ENCODE measurements around the gene ARL8A.

ARL8A gene

DNA sequence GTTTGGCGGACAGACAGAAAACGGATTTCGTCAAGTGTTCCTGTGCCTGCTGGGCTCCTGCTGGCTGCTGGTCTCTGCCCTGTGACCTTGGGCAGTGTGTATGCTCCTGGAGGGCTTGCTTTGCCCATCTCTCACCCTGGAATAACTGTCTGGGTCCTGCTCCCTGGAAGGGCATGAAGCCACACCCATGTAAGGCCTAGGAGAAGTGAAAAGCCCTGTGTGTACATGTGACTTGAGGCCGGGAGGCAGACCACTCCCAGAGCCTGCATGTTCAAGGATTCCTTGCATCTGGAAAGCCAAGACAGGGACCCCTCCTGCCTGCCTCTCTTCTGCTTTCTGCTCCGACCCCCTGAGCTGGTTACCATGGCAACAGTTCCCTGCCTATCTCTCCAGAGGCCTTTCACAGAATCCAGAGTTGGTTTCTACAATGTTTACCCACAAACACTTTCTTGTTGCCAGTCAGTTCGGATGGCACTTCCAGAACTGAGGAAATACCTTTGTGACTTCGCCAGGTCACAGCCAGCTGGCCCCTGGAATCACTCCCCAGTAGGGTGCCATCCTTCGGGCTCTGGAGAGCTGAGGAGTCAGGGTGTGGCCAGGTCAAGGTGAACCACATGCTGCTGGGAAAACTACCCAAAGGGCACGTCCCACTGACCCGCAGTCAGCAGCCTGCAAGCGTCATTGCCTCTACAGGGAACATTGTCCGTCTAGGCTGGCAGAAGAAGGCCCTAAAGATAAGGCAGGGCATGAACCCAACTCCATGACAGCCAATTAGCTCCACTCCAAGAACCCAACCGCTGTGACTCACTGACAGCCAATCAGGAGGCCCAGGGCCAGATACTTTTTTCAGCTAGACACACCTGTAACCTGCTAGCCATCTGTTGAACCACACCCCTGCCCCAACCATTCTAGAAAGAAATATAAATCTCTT, 36.5 kb downstream of the ARL8A start:
- peak; percentile 79 for DNase-seq

DNA sequence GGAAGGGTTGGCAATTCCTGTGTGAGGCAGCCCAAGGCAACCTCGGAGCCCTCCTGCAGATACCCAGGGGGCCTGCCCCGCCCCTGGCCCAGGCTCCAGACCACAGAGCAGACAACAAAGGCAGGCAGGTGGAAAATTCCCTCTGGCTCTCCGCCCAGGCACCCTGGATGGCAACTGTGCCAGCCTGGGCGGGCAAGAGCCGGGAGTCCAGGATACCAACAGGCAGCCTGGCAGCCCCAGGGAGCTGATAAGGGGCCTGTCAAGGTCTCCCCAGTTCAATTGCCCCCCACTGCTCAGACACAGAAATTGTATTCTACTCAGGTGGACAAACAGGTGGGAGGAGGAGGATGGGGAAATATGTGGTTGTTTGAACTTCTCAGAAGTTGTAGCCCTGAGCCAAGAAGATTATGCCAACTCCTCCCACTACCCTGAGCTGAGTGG, 37.2 kb downstream of the ARL8A start:
- peak; percentile 28 for DNase-seq

DNA sequence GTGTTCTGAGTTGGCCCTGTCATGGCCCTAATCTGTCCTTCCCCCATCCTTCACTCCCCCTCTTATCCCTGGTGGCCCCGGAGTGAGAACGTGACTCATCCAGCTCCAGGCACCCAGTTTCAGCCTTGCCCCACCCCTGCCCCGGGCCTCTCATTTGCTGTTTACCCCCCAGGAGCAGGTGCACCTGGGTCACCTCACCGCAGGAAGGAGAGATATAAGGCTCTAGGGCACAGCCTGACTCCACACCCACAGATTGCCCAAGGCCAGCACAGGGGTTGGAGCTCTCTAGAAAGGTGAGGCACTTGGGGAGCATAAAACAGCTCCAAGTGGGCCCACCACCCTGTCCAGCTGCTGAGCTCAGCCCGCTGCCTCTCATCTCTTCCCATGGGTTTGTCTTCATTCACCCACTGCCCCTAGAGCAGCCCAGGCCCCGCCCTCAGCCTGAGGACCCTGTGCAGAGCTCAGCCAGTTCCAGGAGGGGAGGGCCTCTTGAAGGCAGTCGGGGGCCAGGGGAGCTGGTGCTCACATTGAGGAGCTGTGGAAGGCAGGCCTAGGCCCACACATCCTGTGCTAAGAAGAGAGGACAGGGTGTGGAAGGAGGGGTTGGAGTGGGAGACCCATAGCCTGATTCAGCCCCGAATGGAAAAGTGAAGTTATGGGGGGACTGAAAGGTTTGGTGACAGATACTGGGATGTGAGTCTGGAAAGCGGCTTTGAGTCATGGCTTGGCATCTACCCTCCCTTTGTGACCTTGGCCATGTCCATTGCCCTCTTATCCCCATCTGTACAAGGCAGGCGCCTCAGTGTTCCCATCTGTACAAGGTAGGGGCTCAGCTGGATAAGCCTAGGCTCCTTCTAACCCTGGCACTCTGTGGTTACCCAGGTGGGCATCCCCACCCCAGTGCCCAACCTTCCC, 37.9 kb downstream of the ARL8A start:
- DNase-seq: peak; percentile 95

DNA sequence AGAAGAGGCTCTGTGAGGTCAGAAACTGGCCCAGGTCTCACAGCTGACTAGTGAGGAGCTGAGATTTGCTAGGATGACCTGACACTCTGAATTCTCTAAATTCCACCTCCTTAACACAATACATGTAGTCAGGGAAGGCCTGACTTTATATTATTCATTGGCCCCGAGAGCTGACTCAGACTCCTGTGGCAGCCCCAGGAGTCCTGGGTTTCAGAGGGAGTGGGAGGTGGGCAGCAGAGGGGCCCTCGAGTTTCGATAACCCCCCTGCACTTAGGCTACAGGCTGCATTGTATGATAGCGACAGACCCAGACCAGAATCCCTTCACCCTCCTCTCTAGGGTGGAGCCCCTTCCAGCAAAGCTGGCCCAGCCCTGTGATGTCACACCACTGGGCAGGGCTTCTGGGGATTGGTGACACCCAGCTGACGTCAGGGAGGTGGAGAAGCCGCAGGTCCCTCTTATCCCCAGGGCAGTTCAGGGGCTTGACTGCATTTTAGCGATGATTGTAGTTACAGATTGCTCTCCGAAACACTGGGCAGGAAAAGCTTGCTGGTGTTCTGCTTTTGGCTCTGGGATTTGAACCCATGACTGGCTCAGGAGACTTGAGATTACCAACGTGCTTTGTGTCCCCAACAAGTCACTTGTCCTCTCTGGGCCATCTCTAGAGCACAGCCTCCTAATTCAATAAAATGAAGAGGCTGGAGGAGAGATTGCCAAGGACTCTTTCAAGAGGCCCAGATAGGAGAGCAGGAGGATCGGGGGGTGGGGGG, 38.8 kb downstream of the ARL8A start:
- peak; percentile 29 for DNase-seq

DNA sequence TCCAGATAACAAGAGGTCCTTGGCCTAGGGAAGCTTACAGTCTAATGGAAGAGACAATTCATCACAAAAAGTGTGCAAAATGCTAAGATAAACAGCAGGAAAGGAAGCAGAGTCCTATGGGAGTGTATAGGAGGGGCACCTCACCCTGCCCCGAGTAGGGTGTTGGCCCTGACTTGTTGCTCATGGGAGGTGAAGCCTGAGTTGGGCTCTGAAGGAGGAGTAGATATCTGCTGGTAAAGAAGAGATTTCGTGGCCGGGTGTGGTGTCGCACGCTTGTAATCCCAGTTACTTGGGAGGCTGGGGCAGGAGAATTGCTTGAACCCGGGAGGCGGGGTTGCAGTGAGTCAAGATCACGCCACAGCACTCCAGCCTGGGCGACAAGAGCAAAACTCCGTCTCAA, 40.5 kb downstream of the ARL8A start:
- no peak for DNase-seq

DNA sequence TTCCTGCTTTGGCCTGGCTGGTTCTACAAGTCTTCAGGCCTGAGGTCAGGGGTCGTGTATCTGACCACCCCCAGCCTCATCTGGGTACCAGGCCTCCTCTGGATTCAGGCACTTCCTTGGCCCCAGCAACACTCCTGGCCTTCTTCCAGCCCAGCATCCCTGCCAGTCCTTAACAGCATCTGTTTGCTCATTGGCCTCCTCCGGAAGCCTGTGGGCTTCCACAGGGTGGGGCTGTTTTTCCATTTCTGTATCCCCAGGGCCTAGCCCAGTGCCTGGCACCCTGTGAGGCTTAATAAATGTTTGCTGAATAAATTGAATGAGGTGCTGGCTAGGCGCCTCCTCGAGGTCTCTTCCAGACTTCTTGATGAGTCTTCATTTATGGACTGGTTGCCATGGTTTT, 43.4 kb downstream of the ARL8A start:
- peak; percentile 26 for DNase-seq

DNA sequence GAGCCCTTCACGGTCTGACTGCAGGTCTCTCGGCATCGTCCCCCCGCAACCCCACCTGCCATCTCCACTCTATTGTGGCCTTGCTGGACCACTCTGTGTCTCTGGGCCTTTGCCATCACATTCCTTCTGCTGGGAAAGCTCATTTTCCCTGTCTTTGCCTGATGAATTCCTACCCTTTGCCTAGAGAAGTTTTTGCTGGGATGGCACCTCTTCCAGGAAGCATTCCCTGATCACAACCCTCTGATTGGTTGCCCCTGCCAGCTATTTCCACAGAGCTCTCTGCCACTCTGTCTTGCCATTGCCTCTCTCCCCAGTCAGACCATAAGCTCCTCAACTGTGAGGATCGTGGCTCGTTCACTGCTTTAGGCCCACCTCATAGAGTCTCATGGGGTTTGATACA, 50.7 kb downstream of the ARL8A start:
- DNase-seq: no peak

DNA sequence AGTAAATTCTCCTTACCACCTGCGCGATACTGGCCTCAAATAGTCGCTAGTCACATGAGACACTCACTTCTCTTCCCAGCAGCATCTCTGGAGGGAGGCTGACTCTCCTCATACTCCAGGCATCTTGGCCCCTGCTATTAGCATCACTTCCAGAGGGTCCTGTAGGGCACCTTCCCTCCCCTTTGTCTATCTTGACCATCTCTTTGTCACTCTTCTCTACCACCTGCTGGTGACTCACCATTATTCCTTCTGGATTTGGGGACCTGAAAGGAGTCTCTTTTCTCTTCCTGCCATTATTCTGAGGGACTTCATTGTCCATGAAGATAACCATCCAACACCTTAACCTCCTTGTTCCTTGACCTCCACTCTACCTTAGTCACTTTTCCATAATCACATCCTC, 53.5 kb downstream of the ARL8A start:
- no peak for DNase-seq

DNA sequence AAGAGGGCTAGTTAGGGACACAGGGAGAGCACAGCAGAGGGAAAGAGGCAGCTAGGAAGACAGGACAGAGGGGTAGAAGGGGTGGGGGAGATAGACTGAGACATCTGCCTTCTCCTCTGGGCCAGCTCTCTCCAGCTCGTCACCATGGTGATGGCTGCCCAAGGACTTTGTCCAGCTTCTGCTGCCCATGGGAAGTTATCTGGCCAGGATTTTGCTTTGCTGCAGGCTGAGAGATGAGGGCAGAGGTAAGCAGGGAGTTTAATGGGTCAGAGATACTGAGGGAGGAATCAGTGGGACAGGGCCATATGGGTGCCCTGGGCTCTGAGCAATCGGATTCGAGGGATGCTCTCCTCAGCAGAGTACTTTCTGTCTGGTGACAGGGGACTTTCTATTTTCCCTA, 56.3 kb downstream of the ARL8A start:
- no peak for DNase-seq

DNA sequence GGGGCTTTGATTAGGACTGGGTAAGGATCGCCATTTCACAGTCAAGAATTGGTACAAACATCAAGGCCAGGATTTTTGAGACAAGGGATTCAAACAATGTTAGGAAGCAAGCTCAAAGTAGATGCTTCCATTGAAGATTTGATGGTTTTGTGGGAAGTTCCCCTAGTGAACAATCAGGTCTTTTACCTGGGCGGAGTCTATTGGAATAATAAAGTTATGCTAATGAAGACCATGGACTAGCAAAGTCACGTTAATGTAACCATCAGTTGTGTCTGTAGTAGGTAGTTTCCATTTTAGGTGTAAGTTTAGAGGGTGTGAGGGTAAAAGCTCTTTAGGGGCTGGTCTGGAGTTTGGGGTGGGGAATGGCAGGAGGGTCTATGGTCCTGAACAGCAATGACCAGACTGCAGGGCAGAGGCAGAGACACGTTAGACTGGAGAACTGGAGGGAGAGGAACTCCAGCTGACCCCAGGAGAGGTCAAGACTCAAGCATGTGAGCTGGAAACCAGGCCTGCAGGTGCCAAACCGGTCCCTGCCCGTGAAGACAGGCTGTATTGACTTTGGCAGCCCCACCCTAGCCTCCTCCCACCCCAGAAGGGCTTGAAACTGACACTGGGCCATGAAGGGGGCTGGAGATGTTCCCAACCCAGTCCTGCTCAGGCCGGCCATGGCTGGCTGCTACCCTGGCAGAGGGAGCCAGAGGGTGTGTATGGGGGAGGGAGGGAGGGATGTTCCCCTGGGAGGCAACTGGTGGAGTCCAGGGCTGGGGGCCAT, 57.8 kb downstream of the ARL8A start:
- DNase-seq: no peak

DNA sequence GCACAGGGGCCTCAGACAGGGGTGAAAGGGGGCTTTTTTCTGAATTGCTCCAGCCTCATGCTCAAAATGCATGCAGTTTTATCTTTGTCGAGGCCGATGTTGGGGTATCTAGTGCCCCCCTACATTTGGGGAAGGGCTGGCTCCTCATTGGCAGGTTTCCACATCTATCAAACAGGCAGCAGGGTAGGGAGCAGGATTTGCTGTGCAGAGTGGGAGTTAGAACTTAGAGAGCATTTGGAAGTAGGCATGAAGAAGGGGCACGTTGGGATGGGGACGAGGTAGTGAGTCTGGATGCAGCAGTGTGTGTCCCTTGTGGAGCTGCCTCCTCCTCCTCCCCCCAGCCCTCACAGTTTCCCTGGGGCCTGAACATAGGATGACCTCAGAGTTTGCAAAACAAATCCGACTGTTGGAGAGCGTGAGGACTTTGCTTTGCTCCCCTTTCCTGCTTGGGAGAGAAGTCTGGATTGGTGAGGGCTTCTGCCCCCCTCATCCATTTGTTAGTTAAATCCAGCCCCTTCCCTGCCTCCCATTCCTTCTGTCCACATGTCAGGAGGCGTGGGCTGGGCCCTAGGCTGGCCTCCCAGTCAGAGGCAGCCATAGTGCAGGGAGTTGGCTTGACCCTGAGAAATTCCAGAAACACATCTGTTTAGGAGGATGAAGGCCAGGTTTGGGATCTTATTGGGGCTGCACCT, 58.7 kb downstream of the ARL8A start:
- no peak for DNase-seq

DNA sequence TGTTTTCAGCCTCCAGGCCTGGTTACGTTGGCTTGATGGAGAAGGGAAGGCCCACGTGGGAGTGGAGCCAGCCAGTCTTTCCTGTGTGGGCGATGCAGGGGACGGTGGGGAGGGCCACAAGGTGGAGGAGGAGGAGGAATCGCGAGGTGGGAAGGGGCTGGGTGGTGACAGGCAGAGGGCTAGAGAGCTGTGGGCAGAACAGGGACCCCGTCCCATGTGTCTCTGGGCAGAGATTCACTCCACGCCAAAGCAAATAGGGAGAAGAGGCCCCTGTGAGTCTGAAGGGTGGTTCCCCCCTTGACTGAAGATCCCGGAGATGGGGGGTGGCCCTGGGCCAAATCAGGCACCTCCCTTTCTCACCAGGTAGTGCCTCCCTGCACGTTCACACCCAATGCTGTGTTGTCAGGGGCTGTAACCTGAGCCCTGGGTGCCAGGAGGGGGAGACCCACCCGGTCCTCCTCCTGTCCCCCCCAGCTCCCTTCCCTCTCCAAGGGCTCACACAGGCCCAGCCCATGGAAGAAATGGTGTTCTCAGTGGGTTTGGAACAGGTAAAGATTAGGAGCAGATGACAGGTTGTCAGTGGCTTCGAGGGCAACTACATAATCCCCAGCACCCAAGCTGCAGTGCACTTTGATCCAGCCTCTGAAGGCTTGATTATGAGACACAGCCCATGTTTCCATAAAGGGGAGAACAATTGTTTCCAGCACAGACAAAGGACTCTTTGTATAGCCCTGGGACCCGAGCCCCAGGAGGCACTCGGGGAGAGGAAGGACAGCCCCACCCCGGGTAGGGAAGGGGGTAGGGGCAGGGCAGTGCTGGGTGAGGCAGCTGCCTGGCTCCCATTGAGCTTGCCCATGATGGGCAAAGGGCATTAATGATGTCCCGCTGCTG, 59.5 kb downstream of the ARL8A start:
- no peak for DNase-seq
